GM23338 (cell line): Measurements from ENCODE around the gene NOX4.

Experiments
- CREB1 ChIP-seq: fragments of 250-450 bp; sonication (Bioruptor Pico); IDR thresholded peaks from 2 replicates; pipeline ENCODE4 v1.5.0; 2020; ENCODE audit warnings: low read depth, mild to moderate bottlenecking, moderate library complexity
- EZH2 ChIP-seq: fragments of 200-600 bp; sonication (generic); IDR thresholded peaks from one replicate; pipeline ENCODE4 v1.8.0; 2017; ENCODE audit warnings: antibody characterized with exemption, mild to moderate bottlenecking, low read depth; ENCODE audit not compliant: unreplicated experiment
- EZH2phosphoT487 ChIP-seq: fragments of 200-600 bp; sonication (generic); IDR thresholded peaks from one replicate; pipeline ENCODE4 v1.8.1; 2018; ENCODE audit warnings: antibody characterized with exemption; ENCODE audit not compliant: unreplicated experiment
- JUNB ChIP-seq: IDR thresholded peaks from one replicate; pipeline ENCODE4 v1.6.1; 2016; ENCODE audit warnings: antibody characterized with exemption; ENCODE audit not compliant: unreplicated experiment
- NANOG ChIP-seq: IDR thresholded peaks from 2 replicates; pipeline ENCODE4 v1.6.1; 2016; ENCODE audit warnings: antibody characterized with exemption, borderline replicate concordance
- POLR2AphosphoS5 ChIP-seq: IDR thresholded peaks from 2 replicates; pipeline ENCODE4 v1.6.1; 2016; ENCODE audit warnings: antibody characterized with exemption, low read depth
- ZNF114 ChIP-seq: fragments of 250-450 bp; sonication (Bioruptor Pico); IDR thresholded peaks from 2 replicates; pipeline ENCODE4 v1.5.0; 2020; ENCODE audit warnings: mild to moderate bottlenecking, moderate library complexity
- ZNF331 ChIP-seq: fragments of 250-450 bp; sonication (Bioruptor Pico); IDR thresholded peaks from 2 replicates; pipeline ENCODE4 v1.5.0; 2020; ENCODE audit warnings: low read depth, mild to moderate bottlenecking, moderate library complexity
- TF ChIP-seq, protein P1 (sequence below), 2 experiments: fragments of 200-600 bp in 1 of 2; sonication (generic) in 1 of 2; conservative IDR thresholded peaks; 2 replicates each; pipeline versions ENCODE4 v1.5.1 to v1.6.1; 2016 to 2017; ENCODE audit warnings: antibody characterized with exemption in 2 of 2, low read depth in 2 of 2, mild to moderate bottlenecking in 2 of 2, moderate library complexity in 1 of 2
- TF ChIP-seq, protein P2 (sequence below): IDR thresholded peaks from one replicate; pipeline ENCODE4 v1.6.1; 2018; ENCODE audit warnings: antibody characterized with exemption; ENCODE audit not compliant: unreplicated experiment
- TF ChIP-seq, protein P3 (sequence below): IDR thresholded peaks from 2 replicates; pipeline ENCODE4 v1.6.1; 2016; ENCODE audit warnings: antibody characterized with exemption
- TF ChIP-seq, protein P4 (sequence below): fragments of 250-450 bp; sonication (Bioruptor Pico); IDR thresholded peaks from 2 replicates; pipeline ENCODE4 v1.5.0; 2020; ENCODE audit warnings: mild to moderate bottlenecking, moderate library complexity

DNA sequence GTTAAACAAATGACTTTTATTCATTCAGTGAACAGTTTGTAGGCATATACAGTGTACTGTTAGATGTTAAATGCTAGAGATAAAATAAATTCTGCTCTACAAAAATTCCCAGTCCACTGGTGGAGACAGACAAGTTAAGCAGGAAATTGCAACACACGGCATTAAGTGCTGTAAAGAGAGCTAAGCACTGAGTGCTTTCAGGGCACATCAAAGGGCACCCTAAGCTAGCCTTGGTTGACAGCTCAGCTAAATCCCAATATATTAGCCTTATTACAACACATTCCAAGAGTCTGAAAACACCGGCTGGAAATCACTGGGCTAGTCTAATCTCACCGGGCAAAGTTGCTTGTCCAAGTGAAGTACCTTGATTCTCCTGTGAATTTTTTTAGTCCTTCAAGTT lies 55.1 kb downstream of the NOX4 start:
- TF ChIP-seq, protein P1, sequence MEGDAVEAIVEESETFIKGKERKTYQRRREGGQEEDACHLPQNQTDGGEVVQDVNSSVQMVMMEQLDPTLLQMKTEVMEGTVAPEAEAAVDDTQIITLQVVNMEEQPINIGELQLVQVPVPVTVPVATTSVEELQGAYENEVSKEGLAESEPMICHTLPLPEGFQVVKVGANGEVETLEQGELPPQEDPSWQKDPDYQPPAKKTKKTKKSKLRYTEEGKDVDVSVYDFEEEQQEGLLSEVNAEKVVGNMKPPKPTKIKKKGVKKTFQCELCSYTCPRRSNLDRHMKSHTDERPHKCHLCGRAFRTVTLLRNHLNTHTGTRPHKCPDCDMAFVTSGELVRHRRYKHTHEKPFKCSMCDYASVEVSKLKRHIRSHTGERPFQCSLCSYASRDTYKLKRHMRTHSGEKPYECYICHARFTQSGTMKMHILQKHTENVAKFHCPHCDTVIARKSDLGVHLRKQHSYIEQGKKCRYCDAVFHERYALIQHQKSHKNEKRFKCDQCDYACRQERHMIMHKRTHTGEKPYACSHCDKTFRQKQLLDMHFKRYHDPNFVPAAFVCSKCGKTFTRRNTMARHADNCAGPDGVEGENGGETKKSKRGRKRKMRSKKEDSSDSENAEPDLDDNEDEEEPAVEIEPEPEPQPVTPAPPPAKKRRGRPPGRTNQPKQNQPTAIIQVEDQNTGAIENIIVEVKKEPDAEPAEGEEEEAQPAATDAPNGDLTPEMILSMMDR (conservative IDR thresholded peaks at IDR 0.05; ENCODE audit: low read depth in 2 of 2) = no peak
- TF ChIP-seq CREB1 (CRISPR knock-in tag) (no peak), EZH2 (no peak), POLR2AphosphoS5 (no peak), JUNB (no peak), EZH2phosphoT487 (no peak), ZNF331 (CRISPR knock-in tag) (no peak), ZNF114 (no peak), NANOG (no peak)
- TF ChIP-seq, protein P2, sequence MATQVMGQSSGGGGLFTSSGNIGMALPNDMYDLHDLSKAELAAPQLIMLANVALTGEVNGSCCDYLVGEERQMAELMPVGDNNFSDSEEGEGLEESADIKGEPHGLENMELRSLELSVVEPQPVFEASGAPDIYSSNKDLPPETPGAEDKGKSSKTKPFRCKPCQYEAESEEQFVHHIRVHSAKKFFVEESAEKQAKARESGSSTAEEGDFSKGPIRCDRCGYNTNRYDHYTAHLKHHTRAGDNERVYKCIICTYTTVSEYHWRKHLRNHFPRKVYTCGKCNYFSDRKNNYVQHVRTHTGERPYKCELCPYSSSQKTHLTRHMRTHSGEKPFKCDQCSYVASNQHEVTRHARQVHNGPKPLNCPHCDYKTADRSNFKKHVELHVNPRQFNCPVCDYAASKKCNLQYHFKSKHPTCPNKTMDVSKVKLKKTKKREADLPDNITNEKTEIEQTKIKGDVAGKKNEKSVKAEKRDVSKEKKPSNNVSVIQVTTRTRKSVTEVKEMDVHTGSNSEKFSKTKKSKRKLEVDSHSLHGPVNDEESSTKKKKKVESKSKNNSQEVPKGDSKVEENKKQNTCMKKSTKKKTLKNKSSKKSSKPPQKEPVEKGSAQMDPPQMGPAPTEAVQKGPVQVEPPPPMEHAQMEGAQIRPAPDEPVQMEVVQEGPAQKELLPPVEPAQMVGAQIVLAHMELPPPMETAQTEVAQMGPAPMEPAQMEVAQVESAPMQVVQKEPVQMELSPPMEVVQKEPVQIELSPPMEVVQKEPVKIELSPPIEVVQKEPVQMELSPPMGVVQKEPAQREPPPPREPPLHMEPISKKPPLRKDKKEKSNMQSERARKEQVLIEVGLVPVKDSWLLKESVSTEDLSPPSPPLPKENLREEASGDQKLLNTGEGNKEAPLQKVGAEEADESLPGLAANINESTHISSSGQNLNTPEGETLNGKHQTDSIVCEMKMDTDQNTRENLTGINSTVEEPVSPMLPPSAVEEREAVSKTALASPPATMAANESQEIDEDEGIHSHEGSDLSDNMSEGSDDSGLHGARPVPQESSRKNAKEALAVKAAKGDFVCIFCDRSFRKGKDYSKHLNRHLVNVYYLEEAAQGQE = no peak
- TF ChIP-seq, protein P3, sequence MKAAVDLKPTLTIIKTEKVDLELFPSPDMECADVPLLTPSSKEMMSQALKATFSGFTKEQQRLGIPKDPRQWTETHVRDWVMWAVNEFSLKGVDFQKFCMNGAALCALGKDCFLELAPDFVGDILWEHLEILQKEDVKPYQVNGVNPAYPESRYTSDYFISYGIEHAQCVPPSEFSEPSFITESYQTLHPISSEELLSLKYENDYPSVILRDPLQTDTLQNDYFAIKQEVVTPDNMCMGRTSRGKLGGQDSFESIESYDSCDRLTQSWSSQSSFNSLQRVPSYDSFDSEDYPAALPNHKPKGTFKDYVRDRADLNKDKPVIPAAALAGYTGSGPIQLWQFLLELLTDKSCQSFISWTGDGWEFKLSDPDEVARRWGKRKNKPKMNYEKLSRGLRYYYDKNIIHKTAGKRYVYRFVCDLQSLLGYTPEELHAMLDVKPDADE = no peak
- TF ChIP-seq, protein P4, sequence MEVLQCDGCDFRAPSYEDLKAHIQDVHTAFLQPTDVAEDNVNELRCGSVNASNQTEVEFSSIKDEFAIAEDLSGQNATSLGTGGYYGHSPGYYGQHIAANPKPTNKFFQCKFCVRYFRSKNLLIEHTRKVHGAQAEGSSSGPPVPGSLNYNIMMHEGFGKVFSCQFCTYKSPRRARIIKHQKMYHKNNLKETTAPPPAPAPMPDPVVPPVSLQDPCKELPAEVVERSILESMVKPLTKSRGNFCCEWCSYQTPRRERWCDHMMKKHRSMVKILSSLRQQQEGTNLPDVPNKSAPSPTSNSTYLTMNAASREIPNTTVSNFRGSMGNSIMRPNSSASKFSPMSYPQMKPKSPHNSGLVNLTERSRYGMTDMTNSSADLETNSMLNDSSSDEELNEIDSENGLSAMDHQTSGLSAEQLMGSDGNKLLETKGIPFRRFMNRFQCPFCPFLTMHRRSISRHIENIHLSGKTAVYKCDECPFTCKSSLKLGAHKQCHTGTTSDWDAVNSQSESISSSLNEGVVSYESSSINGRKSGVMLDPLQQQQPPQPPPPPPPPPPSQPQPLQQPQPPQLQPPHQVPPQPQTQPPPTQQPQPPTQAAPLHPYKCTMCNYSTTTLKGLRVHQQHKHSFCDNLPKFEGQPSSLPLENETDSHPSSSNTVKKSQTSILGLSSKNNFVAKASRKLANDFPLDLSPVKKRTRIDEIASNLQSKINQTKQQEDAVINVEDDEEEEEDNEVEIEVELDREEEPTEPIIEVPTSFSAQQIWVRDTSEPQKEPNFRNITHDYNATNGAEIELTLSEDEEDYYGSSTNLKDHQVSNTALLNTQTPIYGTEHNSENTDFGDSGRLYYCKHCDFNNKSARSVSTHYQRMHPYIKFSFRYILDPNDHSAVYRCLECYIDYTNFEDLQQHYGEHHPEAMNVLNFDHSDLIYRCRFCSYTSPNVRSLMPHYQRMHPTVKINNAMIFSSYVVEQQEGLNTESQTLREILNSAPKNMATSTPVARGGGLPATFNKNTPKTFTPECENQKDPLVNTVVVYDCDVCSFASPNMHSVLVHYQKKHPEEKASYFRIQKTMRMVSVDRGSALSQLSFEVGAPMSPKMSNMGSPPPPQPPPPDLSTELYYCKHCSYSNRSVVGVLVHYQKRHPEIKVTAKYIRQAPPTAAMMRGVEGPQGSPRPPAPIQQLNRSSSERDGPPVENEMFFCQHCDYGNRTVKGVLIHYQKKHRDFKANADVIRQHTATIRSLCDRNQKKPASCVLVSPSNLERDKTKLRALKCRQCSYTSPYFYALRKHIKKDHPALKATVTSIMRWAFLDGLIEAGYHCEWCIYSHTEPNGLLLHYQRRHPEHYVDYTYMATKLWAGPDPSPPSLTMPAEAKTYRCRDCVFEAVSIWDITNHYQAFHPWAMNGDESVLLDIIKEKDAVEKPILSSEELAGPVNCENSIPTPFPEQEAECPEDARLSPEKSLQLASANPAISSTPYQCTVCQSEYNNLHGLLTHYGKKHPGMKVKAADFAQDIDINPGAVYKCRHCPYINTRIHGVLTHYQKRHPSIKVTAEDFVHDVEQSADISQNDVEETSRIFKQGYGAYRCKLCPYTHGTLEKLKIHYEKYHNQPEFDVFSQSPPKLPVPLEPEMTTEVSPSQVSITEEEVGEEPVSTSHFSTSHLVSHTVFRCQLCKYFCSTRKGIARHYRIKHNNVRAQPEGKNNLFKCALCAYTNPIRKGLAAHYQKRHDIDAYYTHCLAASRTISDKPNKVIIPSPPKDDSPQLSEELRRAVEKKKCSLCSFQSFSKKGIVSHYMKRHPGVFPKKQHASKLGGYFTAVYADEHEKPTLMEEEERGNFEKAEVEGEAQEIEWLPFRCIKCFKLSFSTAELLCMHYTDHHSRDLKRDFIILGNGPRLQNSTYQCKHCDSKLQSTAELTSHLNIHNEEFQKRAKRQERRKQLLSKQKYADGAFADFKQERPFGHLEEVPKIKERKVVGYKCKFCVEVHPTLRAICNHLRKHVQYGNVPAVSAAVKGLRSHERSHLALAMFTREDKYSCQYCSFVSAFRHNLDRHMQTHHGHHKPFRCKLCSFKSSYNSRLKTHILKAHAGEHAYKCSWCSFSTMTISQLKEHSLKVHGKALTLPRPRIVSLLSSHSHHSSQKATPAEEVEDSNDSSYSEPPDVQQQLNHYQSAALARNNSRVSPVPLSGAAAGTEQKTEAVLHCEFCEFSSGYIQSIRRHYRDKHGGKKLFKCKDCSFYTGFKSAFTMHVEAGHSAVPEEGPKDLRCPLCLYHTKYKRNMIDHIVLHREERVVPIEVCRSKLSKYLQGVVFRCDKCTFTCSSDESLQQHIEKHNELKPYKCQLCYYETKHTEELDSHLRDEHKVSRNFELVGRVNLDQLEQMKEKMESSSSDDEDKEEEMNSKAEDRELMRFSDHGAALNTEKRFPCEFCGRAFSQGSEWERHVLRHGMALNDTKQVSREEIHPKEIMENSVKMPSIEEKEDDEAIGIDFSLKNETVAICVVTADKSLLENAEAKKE = no peak
